NCI-H446 treated with DMSO at 0.1 percent for 48 hours (cell line): ENCODE data around the gene OR2A25.

Experiments used
- DNase-seq: peaks from one replicate; lab custom pipeline; 2025; lab: John Stamatoyannopoulos, UW

The OR2A25 gene

GRCh38 chr7:144074374-144074773 is 4.8 kb downstream of the OR2A25 start:
- no peak for DNase-seq

GRCh38 chr7:144085978-144086377 is 16.4 kb downstream of the OR2A25 start, which contains the start of gene OR2A12:
Gene OR2A12 (plus strand): TSS chr7:144086278. CDS start chr7:144095108, 8,830 bp downstream.
- DNase-seq = no peak

- DNase-seq = no peak
These were observed 17.1 kb downstream of the OR2A25 start for GRCh38 chr7:144086730-144087129.

GRCh38 chr7:144087230-144087629 is 17.6 kb downstream of the OR2A25 start:
- no peak for DNase-seq

- no peak for DNase-seq
These were observed 21.1 kb downstream of the OR2A25 start for GRCh38 chr7:144090667-144091066.

GRCh38 chr7:144098776-144099175 is 29.2 kb downstream of the OR2A25 start:
- no peak for DNase-seq

GRCh38 chr7:144100607-144101006 is 31.0 kb downstream of the OR2A25 start:
- DNase-seq = no peak

GRCh38 chr7:144102041-144102440 is 32.4 kb downstream of the OR2A25 start:
- no peak for DNase-seq

- no peak for DNase-seq
These were observed 35.6 kb downstream of the OR2A25 start for GRCh38 chr7:144105211-144105610.

- DNase-seq = no peak
These were observed 39.7 kb downstream of the OR2A25 start, which contains the start of gene OR2A2 for GRCh38 chr7:144109283-144109682. Gene OR2A2 (plus strand): TSS chr7:144109583. CDS start chr7:144109583, 0 bp downstream.

- DNase-seq = no peak
These were observed 40.7 kb downstream of the OR2A25 start for GRCh38 chr7:144110272-144110671.

GRCh38 chr7:144113651-144114050 is 44.0 kb downstream of the OR2A25 start:
- no peak for DNase-seq

- DNase-seq = no peak
These were observed 48.7 kb downstream of the OR2A25 start for GRCh38 chr7:144118341-144118740.

- no peak for DNase-seq
These were observed 53.3 kb downstream of the OR2A25 start, which contains the start of gene OR2A14 for GRCh38 chr7:144122876-144123275. Gene OR2A14 (plus strand): TSS chr7:144123176. CDS start chr7:144129113, 5,937 bp downstream.
